ENCODE results near the gene FAM53B. TPM values are rescaled to one million over a fixed set of nuclear protein-coding genes. Genes with fewer than 3 reads are reported as not detected.

FAM53B gene
- total and polyA plus RNA-seq, 8 donors, result 12.8 to 34.6 (median 23.0) TPM

Other genes with a start within 250 kb of the FAM53B start
- gene EEF1AKMT2, start 47.5 kb upstream of the FAM53B start, total RNA-seq, result 10 to 100 TPM; 14.9 to 15.5 TPM
- gene EEF1AKMT2, start 47.5 kb upstream of the FAM53B start, polyA plus RNA-seq (ENCODE audit: insufficient read length in 6 of 6), result 10 to 100 TPM; 32.8 to 43.2 (median 36.7) TPM
- 10 to 100 TPM; 12.8 to 13.8 TPM for gene ABRAXAS2, start 57.4 kb upstream of the FAM53B start, total RNA-seq
- gene ABRAXAS2, start 57.4 kb upstream of the FAM53B start, polyA plus RNA-seq (ENCODE audit: insufficient read length in 6 of 6), result 10 to 100 TPM; 19.9 to 22.3 (median 21.3) TPM
- gene ZRANB1, start 197.7 kb upstream of the FAM53B start, total RNA-seq, result 10 to 100 TPM; 15.3 to 15.5 TPM
- gene ZRANB1, start 197.7 kb upstream of the FAM53B start, polyA plus RNA-seq (ENCODE audit: insufficient read length in 6 of 6), result 10 to 100 TPM; 26.0 to 31.5 (median 27.7) TPM